A673 (cell line): ENCODE results near the gene RBP2. TPM values are rescaled to one million over a fixed set of nuclear protein-coding genes. Genes with fewer than 3 reads are reported as not detected.

Experiments used
- BruUV-seq: library from RNA; stranded (reverse); fragments of 400-500 nt; replicated peaks from 2 replicates; lab custom pipeline; 2021; lab: Mats Ljungman, UMichigan
- CTCF ChIA-PET: fragments of 300-600 bp; sonication (Branson Sonifier 250); formaldehyde crosslinking; loops from one replicate; lab custom pipeline; 2022; ENCODE audit warnings: antibody characterized with exemption; lab: Charles Lee
- POLR2A ChIA-PET: fragments of 300-600 bp; sonication (Branson Sonifier 250); formaldehyde crosslinking; loops from one replicate; lab custom pipeline; 2022; ENCODE audit warnings: antibody characterized with exemption; ENCODE audit not compliant: low non-redundant PET; lab: Charles Lee
- DNase-seq: peaks from one replicate; pipeline ENCODE4 v3.0.0-alpha.2; 2015; ENCODE audit warnings: low spot score
- H3K27ac ChIP-seq: fragments of 200-600 bp; sonication (generic); 2 replicates; pipeline ENCODE4 v1.5.1; 2016; ENCODE audit warnings: mixed run types, low read depth, mild to moderate bottlenecking, mixed read lengths, antibody characterized with exemption, low read length; ENCODE audit not compliant: poor library complexity, severe bottlenecking
- H3K27me3 ChIP-seq: fragments of 200-600 bp; sonication (generic); replicated peaks from 2 replicates; pipeline ENCODE4 v1.6.1; 2017; ENCODE audit warnings: mixed run types, low read depth, mild to moderate bottlenecking, mixed read lengths, antibody characterized with exemption, low read length; ENCODE audit not compliant: insufficient read depth, poor library complexity
- H3K36me3 ChIP-seq: fragments of 200-600 bp; sonication (generic); 2 replicates; pipeline ENCODE4 v1.6.1; 2016; ENCODE audit warnings: mixed run types, mild to moderate bottlenecking, mixed read lengths, antibody characterized with exemption, low read length; ENCODE audit not compliant: insufficient read depth, poor library complexity, severe bottlenecking
- H3K4me1 ChIP-seq: fragments of 200-600 bp; sonication (generic); 2 replicates; pipeline ENCODE4 v1.6.1; 2017; ENCODE audit warnings: mixed run types, mild to moderate bottlenecking, mixed read lengths, antibody characterized with exemption, low read length; ENCODE audit not compliant: insufficient read depth, poor library complexity, severe bottlenecking
- H3K4me3 ChIP-seq: fragments of 200-600 bp; sonication (generic); 2 replicates; pipeline ENCODE4 v1.5.1; 2016; ENCODE audit warnings: low read depth, mixed run types, mild to moderate bottlenecking, mixed read lengths, low read length; ENCODE audit not compliant: poor library complexity, severe bottlenecking
- H3K9me3 ChIP-seq: fragments of 200-600 bp; sonication (generic); 2 replicates; pipeline ENCODE4 v1.6.1; 2016; ENCODE audit warnings: mixed run types, low read depth, mild to moderate bottlenecking, mixed read lengths, antibody characterized with exemption, low read length; ENCODE audit not compliant: poor library complexity, severe bottlenecking
- CTCF ChIP-seq: fragments of 300-800, 200-600 bp; sonication (generic); conservative IDR thresholded peaks from 2 replicates; pipeline ENCODE4 v1.5.1; 2017; ENCODE audit warnings: low read depth, mild to moderate bottlenecking, antibody characterized with exemption, low read length, moderate library complexity, mixed read lengths
- EZH2 ChIP-seq: fragments of 200-600 bp; sonication (generic); IDR thresholded peaks from 2 replicates; pipeline ENCODE4 v1.6.1; 2017; ENCODE audit warnings: borderline replicate concordance, low read depth, mild to moderate bottlenecking, mixed read lengths, antibody characterized with exemption, low read length; ENCODE audit not compliant: poor library complexity, severe bottlenecking
- intact Hi-C: fragments of 100-400 bp; cut with micrococcal nuclease; formaldehyde crosslinking; loops from one replicate; pipeline ENCODE4 v1.10.0; 2022; ENCODE audit not compliant: unreplicated experiment
- total RNA-seq: library from RNA; stranded (reverse); gene quantifications from 2 replicates; pipeline ENCODE4 v1.2.3, GENCODE V29; 2021

RBP2 gene
- total RNA-seq, 1 experiment from 2014 or later, result not detected

GRCh38 chr3:139421040-139421439, 55.3 kb downstream of the RBP2 start:
- CTCF ChIA-PET, result no interaction called here
- Histone ChIP-seq H3K4me1 (no peaks in the 10 kb centered on the region), H3K27me3 (no peaks in the 10 kb centered on the region), H3K27ac (no peak overlapping the region), H3K4me3 (no peak overlapping the region), H3K9me3 (no peaks in the 10 kb centered on the region), H3K36me3 (no peaks in the 10 kb centered on the region)
- no TSS peak for BruUV-seq
- no peak for DNase-seq
- POLR2A ChIA-PET, result no interaction called here
- intact Hi-C loops, result no loop called here
- TF ChIP-seq EZH2, result no peak
- no peak for TF ChIP-seq CTCF

GRCh38 chr3:139418144-139418543, 58.2 kb downstream of the RBP2 start:
- ChIA-PET POLR2A (no interaction called here), CTCF (no interaction called here)
- no TSS peak for BruUV-seq
- no peak for DNase-seq
- Histone ChIP-seq H3K36me3 (no peaks in the 10 kb centered on the region), H3K27me3 (no peaks in the 10 kb centered on the region), H3K4me3 (no peak overlapping the region), H3K4me1 (no peaks in the 10 kb centered on the region), H3K27ac (no peak overlapping the region), H3K9me3 (peaks cover 3% of the 10 kb centered on the region)
- intact Hi-C loops, result no loop called here
- no peak for TF ChIP-seq CTCF
- no peak for TF ChIP-seq EZH2

GRCh38 chr3:139416275-139416674, 60.0 kb downstream of the RBP2 start:
- TF ChIP-seq CTCF (no peak), EZH2 (no peak)
- Histone ChIP-seq H3K9me3 (peaks cover 11% of the 10 kb centered on the region), H3K4me1 (no peaks in the 10 kb centered on the region), H3K4me3 (no peak overlapping the region), H3K27ac (no peak overlapping the region), H3K27me3 (no peaks in the 10 kb centered on the region), H3K36me3 (no peaks in the 10 kb centered on the region)
- no peak for DNase-seq
- intact Hi-C loops, result no loop called here
- BruUV-seq, result no TSS peak
- ChIA-PET CTCF (no interaction called here), POLR2A (interaction anchor here (0.6 kb wide), 1 partner anchor 14 kb away, joined by 4 read pairs; no protein-coding TSS in a partner anchor)
